Activated B cell treated with CpG ODN at 0.5 μM for 24 hours (primary cell): Measurements from ENCODE around the gene CDC42BPG. TPM values are rescaled to one million over a fixed set of nuclear protein-coding genes. Genes with fewer than 3 reads are reported as not detected.

Experiments
- ATAC-seq: fragments of 200-7000 bp; cut with Tn5 transposase; one replicate; pipeline ENCODE4 v1.10.0; 2021; ENCODE audit warnings: low read depth, mild to moderate bottlenecking, moderate library complexity
- CTCF ChIA-PET: fragments of 350-600 bp; sonication (Branson Sonifier 250); formaldehyde crosslinking; loops from one replicate; lab custom pipeline; 2021; ENCODE audit warnings: antibody characterized with exemption; lab: Charles Lee
- POLR2A ChIA-PET: fragments of 350-600 bp; sonication (Branson Sonifier 250); formaldehyde crosslinking; loops from one replicate; lab custom pipeline; 2021; ENCODE audit warnings: antibody characterized with exemption; lab: Charles Lee
- DNase-seq: peaks from one replicate; pipeline ENCODE4 v3.0.0; 2022
- H3K27ac Mint-ChIP-seq: one replicate; pipeline ENCODE4 v1.8.0; 2020; ENCODE audit warnings: mixed read lengths
- H3K27me3 Mint-ChIP-seq: one replicate; pipeline ENCODE4 v1.8.0; 2021; ENCODE audit warnings: mixed read lengths
- H3K36me3 Mint-ChIP-seq: one replicate; pipeline ENCODE4 v1.8.0; 2021; ENCODE audit warnings: low read depth, mixed read lengths
- H3K4me1 Mint-ChIP-seq: one replicate; pipeline ENCODE4 v1.8.0; 2021; ENCODE audit warnings: mixed read lengths
- H3K4me3 Mint-ChIP-seq: one replicate; pipeline ENCODE4 v1.8.0; 2020; ENCODE audit warnings: mild to moderate bottlenecking, mixed read lengths
- H3K9me3 Mint-ChIP-seq: one replicate; pipeline ENCODE4 v1.8.0; 2020; ENCODE audit warnings: mixed read lengths
- intact Hi-C: fragments of 100-400 bp; cut with micrococcal nuclease; formaldehyde crosslinking; loops from one replicate; pipeline ENCODE4 v1.15.1; 2024
- total RNA-seq: library from RNA; stranded (reverse); gene quantifications from 2 replicates; pipeline ENCODE4 v1.2.3, GENCODE V29; 2022
- TF ChIP-seq, protein P1 (sequence below): fragments of 200-600 bp; IDR thresholded peaks from one replicate; pipeline ENCODE4 v1.8.0; 2022; ENCODE audit warnings: antibody characterized with exemption, mild to moderate bottlenecking

CDC42BPG gene, protein sequence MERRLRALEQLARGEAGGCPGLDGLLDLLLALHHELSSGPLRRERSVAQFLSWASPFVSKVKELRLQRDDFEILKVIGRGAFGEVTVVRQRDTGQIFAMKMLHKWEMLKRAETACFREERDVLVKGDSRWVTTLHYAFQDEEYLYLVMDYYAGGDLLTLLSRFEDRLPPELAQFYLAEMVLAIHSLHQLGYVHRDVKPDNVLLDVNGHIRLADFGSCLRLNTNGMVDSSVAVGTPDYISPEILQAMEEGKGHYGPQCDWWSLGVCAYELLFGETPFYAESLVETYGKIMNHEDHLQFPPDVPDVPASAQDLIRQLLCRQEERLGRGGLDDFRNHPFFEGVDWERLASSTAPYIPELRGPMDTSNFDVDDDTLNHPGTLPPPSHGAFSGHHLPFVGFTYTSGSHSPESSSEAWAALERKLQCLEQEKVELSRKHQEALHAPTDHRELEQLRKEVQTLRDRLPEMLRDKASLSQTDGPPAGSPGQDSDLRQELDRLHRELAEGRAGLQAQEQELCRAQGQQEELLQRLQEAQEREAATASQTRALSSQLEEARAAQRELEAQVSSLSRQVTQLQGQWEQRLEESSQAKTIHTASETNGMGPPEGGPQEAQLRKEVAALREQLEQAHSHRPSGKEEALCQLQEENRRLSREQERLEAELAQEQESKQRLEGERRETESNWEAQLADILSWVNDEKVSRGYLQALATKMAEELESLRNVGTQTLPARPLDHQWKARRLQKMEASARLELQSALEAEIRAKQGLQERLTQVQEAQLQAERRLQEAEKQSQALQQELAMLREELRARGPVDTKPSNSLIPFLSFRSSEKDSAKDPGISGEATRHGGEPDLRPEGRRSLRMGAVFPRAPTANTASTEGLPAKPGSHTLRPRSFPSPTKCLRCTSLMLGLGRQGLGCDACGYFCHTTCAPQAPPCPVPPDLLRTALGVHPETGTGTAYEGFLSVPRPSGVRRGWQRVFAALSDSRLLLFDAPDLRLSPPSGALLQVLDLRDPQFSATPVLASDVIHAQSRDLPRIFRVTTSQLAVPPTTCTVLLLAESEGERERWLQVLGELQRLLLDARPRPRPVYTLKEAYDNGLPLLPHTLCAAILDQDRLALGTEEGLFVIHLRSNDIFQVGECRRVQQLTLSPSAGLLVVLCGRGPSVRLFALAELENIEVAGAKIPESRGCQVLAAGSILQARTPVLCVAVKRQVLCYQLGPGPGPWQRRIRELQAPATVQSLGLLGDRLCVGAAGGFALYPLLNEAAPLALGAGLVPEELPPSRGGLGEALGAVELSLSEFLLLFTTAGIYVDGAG (N-terminal part only)
- total RNA-seq = 2.2 and 3.7 TPM in 2 replicates

DNA sequence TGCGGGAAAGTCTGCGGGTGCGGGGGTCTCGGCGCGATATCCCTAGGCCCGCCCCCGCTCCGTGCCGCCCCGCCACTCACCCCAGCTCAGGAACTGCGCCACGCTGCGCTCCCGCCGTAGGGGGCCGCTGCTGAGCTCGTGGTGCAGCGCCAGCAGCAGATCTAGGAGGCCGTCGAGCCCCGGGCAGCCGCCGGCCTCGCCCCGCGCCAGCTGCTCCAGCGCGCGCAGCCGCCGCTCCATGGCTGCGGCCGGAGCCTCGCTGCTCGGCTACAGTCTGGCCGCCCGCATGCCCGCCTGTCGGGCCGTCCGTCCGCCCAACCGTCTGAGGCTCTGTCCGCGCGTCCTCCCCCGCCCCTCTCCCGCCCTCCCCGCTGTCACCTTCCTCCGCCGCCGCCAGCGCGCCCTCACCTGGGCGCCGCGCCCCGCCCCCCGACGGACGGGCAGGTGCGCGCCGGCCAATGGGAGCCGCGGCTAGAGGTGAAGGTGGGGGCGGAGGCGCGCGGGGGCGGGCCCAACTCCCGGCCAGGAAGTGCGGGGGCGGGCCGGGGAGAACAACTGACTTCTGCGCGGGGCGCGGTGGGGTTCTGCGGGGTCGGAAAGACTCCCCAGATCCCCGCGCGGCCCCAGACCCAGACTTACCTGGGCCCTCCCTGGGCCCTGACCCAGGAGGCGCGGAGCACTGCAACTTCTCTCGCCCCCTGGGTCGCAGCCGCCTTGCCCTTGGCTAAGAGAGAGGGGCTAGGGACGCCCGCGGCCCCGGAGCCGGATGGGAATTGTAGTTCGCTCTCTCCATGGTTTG lies at the start of gene CDC42BPG:
Gene CDC42BPG, minus strand, starts transcription at position 324 of the 799 bp plus-strand sequence. Its CDS starts 84 bp downstream, at position 240.
- DNase-seq (peak; percentile 73), ATAC-seq (peak; percentile 58)
- CTCF ChIA-PET = interaction anchor here (0.6 to 7.8 kb wide), 15 partner anchors 21 to 337 kb away, joined by 3 to 310 read pairs (median 4); partner anchors contain the start of genes ARL2, CAPN1, RASGRP2 and SF1
- POLR2A ChIA-PET = interaction anchor here (0.5 to 27.6 kb wide), 9 partner anchors 15 to 888 kb away, joined by 3 to 1194 read pairs (median 4); partner anchors contain the start of genes EHD1, POLA2, PPP2R5B and RASGRP2
- H3K27me3 Mint-ChIP-seq = no peaks in the 10 kb centered on the region
- no peaks in the 10 kb centered on the region for H3K9me3 Mint-ChIP-seq
- TF ChIP-seq, protein P1, sequence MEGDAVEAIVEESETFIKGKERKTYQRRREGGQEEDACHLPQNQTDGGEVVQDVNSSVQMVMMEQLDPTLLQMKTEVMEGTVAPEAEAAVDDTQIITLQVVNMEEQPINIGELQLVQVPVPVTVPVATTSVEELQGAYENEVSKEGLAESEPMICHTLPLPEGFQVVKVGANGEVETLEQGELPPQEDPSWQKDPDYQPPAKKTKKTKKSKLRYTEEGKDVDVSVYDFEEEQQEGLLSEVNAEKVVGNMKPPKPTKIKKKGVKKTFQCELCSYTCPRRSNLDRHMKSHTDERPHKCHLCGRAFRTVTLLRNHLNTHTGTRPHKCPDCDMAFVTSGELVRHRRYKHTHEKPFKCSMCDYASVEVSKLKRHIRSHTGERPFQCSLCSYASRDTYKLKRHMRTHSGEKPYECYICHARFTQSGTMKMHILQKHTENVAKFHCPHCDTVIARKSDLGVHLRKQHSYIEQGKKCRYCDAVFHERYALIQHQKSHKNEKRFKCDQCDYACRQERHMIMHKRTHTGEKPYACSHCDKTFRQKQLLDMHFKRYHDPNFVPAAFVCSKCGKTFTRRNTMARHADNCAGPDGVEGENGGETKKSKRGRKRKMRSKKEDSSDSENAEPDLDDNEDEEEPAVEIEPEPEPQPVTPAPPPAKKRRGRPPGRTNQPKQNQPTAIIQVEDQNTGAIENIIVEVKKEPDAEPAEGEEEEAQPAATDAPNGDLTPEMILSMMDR = no peak
- H3K27ac Mint-ChIP-seq = peak within 1 kb of the TSS; percentile 74
- peak within 1 kb of the TSS; percentile 78 for H3K4me3 Mint-ChIP-seq
- H3K4me1 Mint-ChIP-seq = peaks cover 40% of the 10 kb centered on the region
- intact Hi-C loops = loop anchor here (1.0 to 10.0 kb wide), 5 partner anchors 34 to 420 kb away; partner anchors contain the start of genes CAPN1, MEN1 and POLA2
- H3K36me3 Mint-ChIP-seq = peaks cover 3% of the 10 kb centered on the region

DNA sequence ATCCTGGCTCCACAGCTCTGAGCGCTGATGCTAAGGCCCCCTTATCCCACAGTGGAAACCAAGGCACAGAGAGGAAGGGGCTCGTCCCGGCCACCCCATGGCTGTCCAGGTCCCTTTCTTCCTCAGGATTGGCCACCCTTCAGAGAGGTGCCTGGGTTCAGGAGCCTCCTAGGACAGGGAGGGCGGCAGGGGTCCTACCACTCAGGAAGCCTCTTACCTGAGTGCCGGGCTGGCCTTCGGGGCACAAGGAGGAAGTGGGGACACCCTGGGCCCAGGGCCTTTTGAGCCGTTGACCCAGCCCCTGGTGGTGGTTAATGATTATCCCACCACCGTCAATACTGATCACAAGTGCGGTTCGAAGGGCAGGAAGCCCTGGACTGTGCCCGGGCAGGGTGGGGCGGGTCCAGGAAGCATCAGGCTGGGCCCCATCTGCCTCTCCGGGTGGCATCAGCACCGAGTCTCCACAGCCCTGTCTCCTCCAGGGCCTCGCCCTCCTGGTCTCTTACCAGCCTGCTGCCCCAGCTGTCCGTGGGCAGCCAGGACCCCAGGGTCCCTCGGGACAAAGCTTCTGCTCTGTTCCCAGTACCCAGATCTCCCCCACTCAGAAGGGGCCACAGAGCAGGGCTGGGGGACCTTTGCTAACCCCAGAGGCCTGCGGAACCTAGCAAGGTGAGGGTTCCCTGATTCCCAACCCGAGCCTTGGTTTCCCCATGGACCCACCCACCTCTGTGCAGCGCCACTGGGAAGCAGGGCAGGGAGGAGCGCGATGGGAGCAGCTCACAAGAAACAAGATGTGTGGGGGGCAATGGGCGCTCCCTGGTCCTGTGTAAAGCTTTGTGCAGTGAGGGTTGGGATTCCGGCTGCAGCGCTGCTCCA lies 49.0 kb upstream of the CDC42BPG start:
- DNase-seq (no peak), ATAC-seq (no peak)
- Mint-ChIP-seq H3K27ac (no peak overlapping the region), H3K4me3 (no peak overlapping the region), H3K9me3 (no peaks in the 10 kb centered on the region), H3K27me3 (no peaks in the 10 kb centered on the region), H3K36me3 (peaks cover 25% of the 10 kb centered on the region), H3K4me1 (peaks cover 32% of the 10 kb centered on the region)
- TF ChIP-seq, protein P1 = no peak
- CTCF ChIA-PET = interaction anchor here (0.8 to 13.0 kb wide), 11 partner anchors 16 to 108 kb away, joined by 3 to 310 read pairs (median 4); partner anchors contain the start of genes CDC42BPG and EHD1
- POLR2A ChIA-PET = interaction anchor here (1.0 to 27.8 kb wide), 3 partner anchors 15 to 36 kb away, joined by 5 to 1194 read pairs (median 11); partner anchors contain the start of genes CDC42BPG and EHD1
- intact Hi-C loops = loop anchor here (1.0 to 2.0 kb wide), 4 partner anchors 46 to 150 kb away; partner anchors contain the start of gene MAP4K2

DNA sequence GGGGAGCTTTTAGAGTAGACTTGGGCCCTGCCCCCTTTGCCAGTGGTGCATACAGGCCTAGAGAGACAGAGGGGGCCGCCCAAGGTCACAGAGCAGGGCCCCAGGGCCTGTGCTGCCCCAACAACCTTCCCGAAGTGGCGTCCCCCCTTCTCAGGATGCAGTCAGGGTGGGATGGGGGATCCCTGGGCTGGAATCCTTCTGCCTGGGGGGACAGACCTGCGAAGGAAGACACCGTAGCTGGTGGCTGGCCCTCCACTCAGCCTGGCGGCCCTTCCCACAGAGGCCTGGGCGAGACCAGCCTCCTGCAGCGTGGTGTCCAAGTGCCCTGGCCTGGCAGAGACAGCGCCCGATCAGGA lies 48.4 kb upstream of the CDC42BPG start:
- Mint-ChIP-seq H3K36me3 (peaks cover 19% of the 10 kb centered on the region), H3K4me1 (peaks cover 38% of the 10 kb centered on the region), H3K9me3 (no peaks in the 10 kb centered on the region), H3K4me3 (no peak overlapping the region), H3K27me3 (no peaks in the 10 kb centered on the region), H3K27ac (peak overlapping the region; percentile 64)
- TF ChIP-seq, protein P1 = no peak
- no peak for DNase-seq
- CTCF ChIA-PET = interaction anchor here (0.8 to 13.0 kb wide), 5 partner anchors 17 to 151 kb away, joined by 3 to 310 read pairs (median 4); partner anchors contain the start of gene CDC42BPG
- ATAC-seq = no peak
- intact Hi-C loops = no loop called here
- POLR2A ChIA-PET = interaction anchor here (1.0 to 27.8 kb wide), 2 partner anchors 14 to 36 kb away, joined by 5 to 1194 read pairs; partner anchors contain the start of genes CDC42BPG and EHD1
